ENCODE measurements around the gene ABI1. TPM values are rescaled to one million over a fixed set of nuclear protein-coding genes. Genes with fewer than 3 reads are reported as not detected.

ABI1 gene
- total RNA-seq, 2 experiments from 2014 or later: 83.2 to 83.6 TPM

DNA sequence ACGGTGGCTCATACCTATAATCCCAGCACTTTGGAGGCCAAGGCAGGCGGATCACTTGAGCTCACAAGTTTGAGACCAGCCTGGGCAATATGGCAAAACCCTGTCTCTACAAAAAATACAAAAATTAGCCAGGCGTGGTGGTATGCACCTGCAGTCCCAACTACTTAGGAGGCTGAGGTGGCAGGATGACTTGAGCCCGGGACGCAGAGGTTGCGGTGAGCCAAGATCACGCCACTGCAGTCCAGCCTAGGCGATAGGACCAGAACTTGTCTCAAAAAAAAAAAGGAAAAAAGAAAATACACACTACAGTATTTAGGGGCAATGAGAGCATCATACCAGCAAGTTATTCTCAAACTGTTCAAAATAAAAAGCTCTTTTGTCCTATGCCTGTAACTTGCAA, 59.5 kb downstream of the ABI1 start:
- Mint-ChIP-seq H3K4me3 (no peak overlapping the region), H3K36me3 (ENCODE audit: low read depth) (no peaks in the 10 kb centered on the region), H3K27ac (no peak overlapping the region), H3K9me3 (no peaks in the 10 kb centered on the region), H3K27me3 (no peaks in the 10 kb centered on the region), H3K4me1 (ENCODE audit: low read depth) (peaks cover 93% of the 10 kb centered on the region)
- no peak for DNase-seq
- Histone ChIP-seq H3K27ac (ENCODE audit: low read depth in 1 of 2, low read length in 2 of 2) (no peak overlapping the region), H3K9me3 (ENCODE audit: control insufficient read depth in 1 of 2, insufficient read depth in 1 of 2, low read length in 2 of 2) (no peaks in the 10 kb centered on the region), H3K36me3 (ENCODE audit: insufficient read depth, low read length) (peaks cover 4% of the 10 kb centered on the region), H3K27me3 (ENCODE audit: control insufficient read depth in 1 of 2, insufficient read depth in 2 of 2, low read length in 2 of 2) (no peaks in the 10 kb centered on the region), H3K4me1 (ENCODE audit: insufficient read depth, low read length) (peaks cover 28% of the 10 kb centered on the region), H3K4me3 (ENCODE audit: low read length) (no peak overlapping the region)
- intact Hi-C loops (cut with DNase I, micrococcal nuclease): no loop called here
- TF ChIP-seq, protein P1, sequence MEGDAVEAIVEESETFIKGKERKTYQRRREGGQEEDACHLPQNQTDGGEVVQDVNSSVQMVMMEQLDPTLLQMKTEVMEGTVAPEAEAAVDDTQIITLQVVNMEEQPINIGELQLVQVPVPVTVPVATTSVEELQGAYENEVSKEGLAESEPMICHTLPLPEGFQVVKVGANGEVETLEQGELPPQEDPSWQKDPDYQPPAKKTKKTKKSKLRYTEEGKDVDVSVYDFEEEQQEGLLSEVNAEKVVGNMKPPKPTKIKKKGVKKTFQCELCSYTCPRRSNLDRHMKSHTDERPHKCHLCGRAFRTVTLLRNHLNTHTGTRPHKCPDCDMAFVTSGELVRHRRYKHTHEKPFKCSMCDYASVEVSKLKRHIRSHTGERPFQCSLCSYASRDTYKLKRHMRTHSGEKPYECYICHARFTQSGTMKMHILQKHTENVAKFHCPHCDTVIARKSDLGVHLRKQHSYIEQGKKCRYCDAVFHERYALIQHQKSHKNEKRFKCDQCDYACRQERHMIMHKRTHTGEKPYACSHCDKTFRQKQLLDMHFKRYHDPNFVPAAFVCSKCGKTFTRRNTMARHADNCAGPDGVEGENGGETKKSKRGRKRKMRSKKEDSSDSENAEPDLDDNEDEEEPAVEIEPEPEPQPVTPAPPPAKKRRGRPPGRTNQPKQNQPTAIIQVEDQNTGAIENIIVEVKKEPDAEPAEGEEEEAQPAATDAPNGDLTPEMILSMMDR (IDR thresholded peaks at IDR 0.05): no peak
- ChIA-PET CTCF (no interaction called here), POLR2A (no interaction called here)
- no peak for ATAC-seq (ENCODE audit: poor library complexity)

DNA sequence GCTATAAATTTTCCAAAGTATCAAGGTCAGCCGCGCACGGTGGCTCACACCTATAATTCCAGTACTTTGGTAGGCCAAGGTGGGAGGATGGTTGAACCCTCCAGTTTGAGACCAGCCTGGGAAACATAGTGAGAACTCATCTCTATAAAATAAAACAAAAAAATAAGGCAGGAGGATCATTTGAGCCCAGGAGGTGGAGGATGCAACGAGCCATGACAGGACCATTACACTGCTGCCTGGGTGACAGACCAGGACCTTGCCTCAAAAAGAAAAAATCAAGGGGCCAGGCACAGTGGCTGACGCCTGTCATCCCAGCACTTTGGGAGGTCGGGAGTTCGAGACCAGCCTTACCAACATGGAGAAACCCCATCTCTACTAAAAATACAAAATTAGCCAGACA, 60.3 kb downstream of the ABI1 start:
- no peaks in the 10 kb centered on the region for H3K27me3 Mint-ChIP-seq
- ATAC-seq (ENCODE audit: poor library complexity) (no peak), DNase-seq (no peak)
- Histone ChIP-seq H3K27me3 (ENCODE audit: control insufficient read depth in 1 of 2, insufficient read depth in 2 of 2, low read length in 2 of 2) (no peaks in the 10 kb centered on the region), H3K9me3 (ENCODE audit: control insufficient read depth in 1 of 2, insufficient read depth in 1 of 2, low read length in 2 of 2) (no peaks in the 10 kb centered on the region), H3K4me3 (ENCODE audit: low read length) (no peak overlapping the region), H3K4me1 (ENCODE audit: insufficient read depth, low read length) (peaks cover 21% of the 10 kb centered on the region), H3K36me3 (ENCODE audit: insufficient read depth, low read length) (peaks cover 5% of the 10 kb centered on the region), H3K27ac (ENCODE audit: low read depth in 1 of 2, low read length in 2 of 2) (no peak overlapping the region)
- peaks cover 85% of the 10 kb centered on the region for H3K4me1 Mint-ChIP-seq (ENCODE audit: low read depth)
- H3K4me3 Mint-ChIP-seq: no peak overlapping the region
- TF ChIP-seq, protein P1 (IDR thresholded peaks at IDR 0.05): no peak
- H3K27ac Mint-ChIP-seq: no peak overlapping the region
- peaks cover 8% of the 10 kb centered on the region for H3K36me3 Mint-ChIP-seq (ENCODE audit: low read depth)
- ChIA-PET CTCF (interaction anchor here (1.0 kb wide), 1 partner anchor 20 kb away, joined by 3 read pairs; no protein-coding TSS in a partner anchor), POLR2A (no interaction called here)
- H3K9me3 Mint-ChIP-seq: peaks cover 3% of the 10 kb centered on the region
- intact Hi-C loops (cut with DNase I, micrococcal nuclease): no loop called here

DNA sequence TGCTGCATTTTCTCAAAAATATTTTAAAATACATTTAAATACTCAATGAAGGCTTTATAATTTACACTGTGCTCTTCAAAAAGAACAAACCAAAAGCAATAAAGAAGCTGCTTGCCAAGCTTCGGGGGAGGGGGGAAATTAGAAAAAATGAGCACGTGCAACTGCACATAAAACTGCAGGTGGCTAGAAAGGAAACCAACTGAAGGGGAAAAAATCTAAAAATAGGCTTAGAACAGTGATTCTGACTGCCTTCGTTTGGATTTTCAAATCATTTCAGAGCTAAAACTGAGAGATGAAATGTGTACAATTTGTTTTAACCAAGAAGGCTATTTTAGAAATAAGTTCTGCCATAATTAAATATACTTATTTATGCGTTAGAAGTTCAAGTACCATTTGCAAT, 61.4 kb downstream of the ABI1 start:
- Mint-ChIP-seq H3K27me3 (no peaks in the 10 kb centered on the region), H3K9me3 (peaks cover 3% of the 10 kb centered on the region), H3K4me1 (ENCODE audit: low read depth) (peaks cover 74% of the 10 kb centered on the region), H3K36me3 (ENCODE audit: low read depth) (peaks cover 12% of the 10 kb centered on the region), H3K27ac (peak overlapping the region; percentile 25), H3K4me3 (peak overlapping the region; percentile 43)
- TF ChIP-seq, protein P1 (IDR thresholded peaks at IDR 0.05): no peak
- H3K9me3 ChIP-seq (ENCODE audit: control insufficient read depth in 1 of 2, insufficient read depth in 1 of 2, low read length in 2 of 2): no peaks in the 10 kb centered on the region
- intact Hi-C loops (cut with DNase I, micrococcal nuclease): no loop called here
- ATAC-seq (ENCODE audit: poor library complexity) (peak; percentile 32), DNase-seq (peak in 4 of 14 experiments; percentile 7 to 34 (median 22))
- H3K4me1 ChIP-seq (ENCODE audit: insufficient read depth, low read length): peaks cover 17% of the 10 kb centered on the region
- peaks cover 5% of the 10 kb centered on the region for H3K36me3 ChIP-seq (ENCODE audit: insufficient read depth, low read length)
- H3K27ac ChIP-seq (ENCODE audit: low read depth in 1 of 2, low read length in 2 of 2): no peak overlapping the region
- POLR2A ChIA-PET: interaction anchor here (0.6 kb wide), 1 partner anchor 225 kb away, joined by 3 read pairs; no protein-coding TSS in a partner anchor
- H3K4me3 ChIP-seq (ENCODE audit: low read length): no peak overlapping the region
- CTCF ChIA-PET: interaction anchor here (1.0 to 2.2 kb wide), 3 partner anchors 9 to 73 kb away, joined by 3 to 7 read pairs (median 5); no protein-coding TSS in a partner anchor
- H3K27me3 ChIP-seq (ENCODE audit: control insufficient read depth in 1 of 2, insufficient read depth in 2 of 2, low read length in 2 of 2): no peaks in the 10 kb centered on the region
